SKM-1 (cell line): ENCODE results near the gene LIME1.

Source experiments
- DNase-seq: peaks from one replicate; lab custom pipeline; 2025; ENCODE audit not compliant: unreplicated experiment; lab: John Stamatoyannopoulos, UW

LIME1 gene

DNA sequence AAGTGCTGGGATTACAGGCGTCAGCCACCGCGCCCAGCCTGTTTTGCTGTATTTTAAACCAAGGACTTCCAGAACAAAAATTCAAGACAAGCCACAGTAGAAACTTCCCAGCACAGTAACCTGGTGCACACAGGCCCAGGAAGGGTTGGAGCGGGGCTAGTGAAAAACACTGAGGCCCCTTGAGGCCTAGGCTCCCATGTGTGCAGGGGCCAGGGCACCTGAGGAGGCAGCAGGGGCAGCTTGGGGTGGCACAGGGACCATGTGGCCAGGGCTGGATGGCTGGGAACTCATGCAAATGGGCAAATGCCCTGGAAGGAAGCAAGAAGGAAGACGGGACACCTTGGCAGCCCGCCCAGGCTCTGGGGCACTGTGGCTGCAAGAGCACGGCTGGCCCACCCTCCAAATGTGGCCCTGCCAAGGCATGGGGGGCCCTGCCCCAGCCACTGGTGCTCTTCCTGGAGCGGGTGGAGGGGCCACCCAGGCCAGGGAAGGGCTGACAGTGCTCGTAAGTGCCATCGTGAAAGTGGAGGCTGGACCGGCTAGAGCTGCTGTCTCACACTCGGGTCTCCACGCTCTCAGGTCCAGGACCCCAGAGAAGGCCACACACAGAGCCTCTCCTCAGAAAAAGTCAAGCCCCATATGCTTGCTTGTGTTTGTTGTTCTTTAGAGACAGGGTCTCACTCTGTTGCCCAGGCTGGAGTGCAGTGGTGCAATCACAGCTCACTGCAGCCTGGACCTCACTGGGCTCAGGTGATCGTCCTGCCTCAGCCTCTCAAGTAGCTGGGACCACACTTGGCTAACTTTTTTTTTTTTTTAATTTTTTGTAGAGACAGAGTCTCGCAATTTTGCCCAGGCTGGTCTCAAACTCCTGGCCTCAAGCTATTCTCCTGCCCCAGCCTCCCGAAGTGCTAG is 13.4 kb downstream of the LIME1 start:
- no peak for DNase-seq

DNA sequence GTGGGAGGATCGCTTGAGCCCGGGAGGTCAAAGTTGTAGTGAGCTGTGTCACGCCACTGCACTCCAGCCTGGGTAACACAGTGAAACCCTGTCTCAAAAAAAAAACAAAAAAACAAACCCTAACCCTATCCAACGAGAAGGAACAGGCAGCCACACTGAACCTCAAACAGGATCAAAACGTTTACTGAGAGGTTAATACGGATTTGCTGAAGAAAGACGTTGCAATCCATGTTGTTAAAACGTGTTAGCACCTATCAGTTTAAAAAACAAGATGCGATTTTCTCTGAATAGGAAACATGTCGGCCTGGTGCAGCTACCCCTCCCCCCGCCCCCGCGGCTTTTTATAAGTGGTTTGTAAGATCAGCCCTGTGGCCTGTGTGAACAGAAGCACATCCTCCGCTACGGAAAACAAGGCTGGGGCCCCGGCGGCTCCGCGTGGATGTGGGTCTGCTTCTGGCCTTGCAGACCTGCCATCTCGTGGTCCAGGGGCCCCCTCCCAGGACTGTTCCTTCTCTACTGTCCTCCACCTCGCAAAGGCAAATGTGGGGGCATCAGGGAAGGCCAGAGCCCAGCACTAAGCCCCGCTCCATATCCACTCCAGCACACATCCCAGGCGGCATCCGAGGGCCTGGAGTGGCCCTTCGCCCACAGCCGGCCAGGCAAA is 14.5 kb downstream of the LIME1 start:
- no peak for DNase-seq

DNA sequence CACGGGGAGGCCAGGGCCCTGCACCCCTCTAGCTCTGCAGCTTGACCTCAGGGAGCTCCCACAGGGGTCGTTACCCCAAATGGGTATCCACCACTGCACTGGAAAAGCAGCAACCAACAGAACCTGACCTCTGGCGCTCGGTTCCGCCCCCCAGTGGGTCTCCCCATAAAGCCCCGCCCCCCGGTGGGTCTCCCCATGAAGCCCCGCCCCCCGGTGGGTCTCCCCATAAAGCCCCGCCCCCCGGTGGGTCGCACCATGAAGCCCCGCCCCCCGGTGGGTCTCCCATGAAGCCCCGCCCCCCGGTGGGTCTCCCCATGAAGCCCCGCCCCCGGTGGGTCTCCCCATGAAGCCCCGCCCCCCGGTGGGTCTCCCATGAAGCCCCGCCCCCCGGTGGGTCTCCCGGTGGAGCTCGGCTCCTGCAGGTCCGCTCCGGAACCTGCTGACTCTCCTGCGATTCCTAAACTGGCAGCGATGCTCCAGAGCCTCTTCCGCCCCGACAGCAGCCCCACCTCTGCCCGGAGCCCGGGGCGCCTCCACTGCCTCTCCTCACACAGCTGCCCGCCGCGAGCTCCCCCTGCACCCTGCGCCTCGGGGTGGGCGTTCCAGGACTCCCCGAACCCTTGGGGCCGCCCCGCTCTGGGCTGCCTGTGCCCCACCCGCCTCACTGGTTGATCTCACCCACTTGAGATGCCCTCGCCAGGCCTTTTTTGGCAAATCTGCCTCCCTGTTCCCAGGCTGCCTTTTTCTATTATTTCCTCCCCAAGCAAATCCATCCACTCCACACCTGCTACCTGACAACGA is 15.2 kb downstream of the LIME1 start:
- DNase-seq: no peak

DNA sequence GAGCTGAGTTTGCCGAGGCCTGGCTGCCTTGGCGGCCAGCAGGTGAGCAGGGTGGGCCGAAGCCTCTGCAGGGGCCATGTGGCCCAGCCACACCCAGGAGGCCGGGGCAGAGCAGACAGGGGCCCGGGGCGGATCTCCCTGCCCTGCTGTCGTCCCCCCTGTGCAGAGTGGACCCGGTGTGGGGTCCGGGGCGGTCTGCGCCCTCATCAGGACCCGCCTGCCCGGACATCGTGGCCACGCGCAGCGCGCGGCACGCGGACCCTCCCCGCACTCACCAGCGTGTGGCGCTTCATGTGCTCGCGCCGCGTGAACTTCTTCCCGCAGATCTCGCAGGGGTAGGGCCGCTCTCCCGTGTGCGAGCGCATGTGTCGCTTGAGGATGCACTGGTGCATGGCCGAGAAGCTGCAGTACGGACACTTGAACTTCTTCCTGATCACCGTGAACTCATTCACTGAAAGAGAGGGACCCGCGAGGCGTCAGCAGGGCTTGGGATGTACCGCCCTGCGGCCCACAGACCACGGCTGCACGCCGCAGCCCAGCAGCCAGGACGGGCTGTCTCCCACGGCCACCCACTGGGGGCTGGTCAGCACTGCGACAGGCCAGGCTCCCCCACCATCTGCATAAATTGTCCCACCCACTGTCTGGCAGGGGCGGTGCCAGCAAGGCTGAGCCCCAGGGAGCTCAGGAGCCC is 16.1 kb downstream of the LIME1 start:
- DNase-seq: no peak

DNA sequence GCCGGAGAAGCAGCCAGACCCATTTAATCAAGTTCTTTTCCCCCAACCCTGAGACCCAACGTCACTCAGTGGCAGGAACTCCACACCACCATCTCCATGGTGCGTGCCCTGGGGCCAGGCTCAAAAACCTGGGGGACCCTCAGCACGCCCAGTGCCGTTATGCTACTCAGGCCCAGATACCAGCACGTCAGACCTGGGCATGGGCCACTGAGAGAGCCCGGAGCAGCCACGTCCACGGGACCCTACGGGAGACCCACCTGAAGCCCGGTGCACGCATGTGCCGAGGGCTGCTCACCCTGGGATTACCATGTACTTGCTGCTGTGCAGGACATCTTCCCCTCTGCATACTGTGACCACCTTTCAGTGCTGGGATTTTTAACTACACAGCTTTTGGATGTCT is 16.9 kb downstream of the LIME1 start:
- DNase-seq: no peak

DNA sequence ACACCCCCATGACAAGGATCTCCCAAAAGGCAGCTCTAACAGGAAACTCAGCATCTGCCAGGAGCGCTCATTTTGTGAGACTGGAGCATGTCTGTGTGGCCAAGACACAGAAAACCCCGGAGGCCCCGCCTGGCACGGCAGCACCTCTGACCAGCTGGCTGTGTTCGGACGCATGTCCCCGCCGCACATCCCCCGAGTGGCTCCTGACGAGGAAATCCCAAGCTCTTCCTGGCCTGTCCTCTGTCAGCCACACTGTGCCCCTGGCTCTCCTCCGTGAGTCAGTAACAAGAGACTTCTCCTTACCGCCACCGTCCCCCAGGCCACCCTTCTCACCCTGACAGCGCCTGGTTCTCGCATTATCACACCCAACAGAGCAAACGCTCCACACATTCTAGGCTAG is 17.5 kb downstream of the LIME1 start:
- no peak for DNase-seq

DNA sequence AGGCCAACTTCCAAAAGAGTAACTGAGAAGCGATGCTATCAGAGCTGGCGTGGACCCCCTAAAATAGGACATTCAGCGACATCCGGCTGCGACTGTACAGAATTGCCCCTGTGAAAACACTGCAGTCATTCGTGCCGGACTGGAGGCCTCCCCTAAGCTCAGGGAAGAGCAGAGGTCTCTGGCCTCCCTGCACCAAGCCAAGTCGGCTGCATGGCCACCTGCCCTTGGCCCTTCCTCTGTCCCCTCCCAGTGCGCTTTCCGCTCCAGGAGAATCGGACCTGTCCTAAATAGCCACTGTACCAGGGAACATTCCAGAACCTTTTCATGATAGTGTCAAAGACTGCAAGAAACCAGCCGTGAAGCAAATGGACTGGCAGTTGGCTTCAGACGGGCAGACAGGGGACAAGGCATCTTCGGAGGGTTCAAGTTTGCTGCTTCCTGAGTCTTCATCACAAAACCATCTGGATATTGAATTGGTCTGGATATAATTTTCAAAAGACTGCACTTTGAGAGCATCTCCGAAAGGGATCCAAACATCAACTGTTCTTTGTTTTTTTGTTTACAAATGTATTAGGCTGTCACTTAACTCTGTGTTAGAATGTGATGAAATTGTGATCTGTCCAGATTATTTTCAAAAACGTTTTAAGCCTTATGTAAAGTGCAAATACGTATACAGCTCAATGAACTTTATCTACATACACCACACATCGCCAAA is 19.6 kb downstream of the LIME1 start:
- DNase-seq: no peak

DNA sequence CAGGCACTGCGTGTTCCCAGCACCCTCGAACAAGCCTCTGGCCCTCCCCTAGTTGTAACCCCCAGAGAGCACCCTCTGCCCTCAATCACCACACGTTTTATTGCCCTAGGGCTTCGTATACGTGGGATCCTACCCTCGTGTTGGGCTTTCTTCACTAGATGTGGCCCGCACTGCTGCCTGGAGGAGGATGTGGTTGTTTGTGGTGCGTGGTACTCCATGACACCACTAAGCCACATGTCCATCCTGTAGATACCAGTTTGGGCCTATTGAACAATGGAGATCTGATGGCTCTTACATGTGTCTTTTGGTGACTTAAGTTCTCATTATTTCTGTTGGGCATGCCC is 20.2 kb downstream of the LIME1 start:
- DNase-seq: no peak

DNA sequence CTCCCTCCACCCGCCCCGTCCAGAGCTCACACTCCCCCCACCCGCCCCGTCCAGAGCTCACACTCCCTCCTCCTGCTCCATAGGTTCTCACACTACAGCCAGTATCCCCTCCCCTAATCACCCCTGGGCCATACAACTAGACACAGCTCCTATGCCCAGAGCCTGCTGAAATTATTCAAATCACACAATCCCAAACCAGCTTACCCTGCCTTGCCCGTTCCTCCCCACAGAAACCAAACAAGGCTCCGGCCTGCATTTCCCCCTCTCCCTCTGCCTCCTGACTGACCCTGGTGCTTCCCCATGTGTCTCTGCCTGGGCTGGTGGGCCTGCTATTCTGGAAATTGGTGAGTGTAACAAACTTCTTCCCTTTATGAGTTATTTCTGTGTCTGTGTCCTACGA is 21.7 kb downstream of the LIME1 start:
- DNase-seq: no peak

DNA sequence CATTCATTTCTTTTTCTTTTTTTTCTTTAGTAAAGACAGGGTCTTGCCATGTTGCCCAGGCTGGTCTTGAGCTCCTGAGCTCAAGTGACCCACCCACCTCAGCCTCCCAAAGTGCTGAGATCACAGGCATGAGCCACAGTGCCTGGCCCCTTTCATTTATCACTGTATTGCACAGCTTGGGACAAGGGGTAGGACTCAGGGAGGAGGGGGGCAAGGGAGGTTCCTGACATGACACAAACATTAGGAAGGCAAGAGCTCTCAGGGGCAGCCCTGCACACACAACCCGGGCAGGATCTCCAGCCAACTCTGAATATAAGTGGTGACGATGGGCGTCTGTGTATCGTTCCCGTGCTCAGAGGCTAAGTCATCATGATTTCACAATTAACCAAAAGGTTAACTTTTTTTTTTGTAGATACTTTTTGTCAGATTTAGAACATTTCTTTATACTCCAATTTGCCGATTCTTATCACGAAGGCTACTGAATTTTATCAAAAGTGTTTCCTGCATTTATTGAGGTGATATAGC is 23.0 kb downstream of the LIME1 start:
- DNase-seq: no peak

DNA sequence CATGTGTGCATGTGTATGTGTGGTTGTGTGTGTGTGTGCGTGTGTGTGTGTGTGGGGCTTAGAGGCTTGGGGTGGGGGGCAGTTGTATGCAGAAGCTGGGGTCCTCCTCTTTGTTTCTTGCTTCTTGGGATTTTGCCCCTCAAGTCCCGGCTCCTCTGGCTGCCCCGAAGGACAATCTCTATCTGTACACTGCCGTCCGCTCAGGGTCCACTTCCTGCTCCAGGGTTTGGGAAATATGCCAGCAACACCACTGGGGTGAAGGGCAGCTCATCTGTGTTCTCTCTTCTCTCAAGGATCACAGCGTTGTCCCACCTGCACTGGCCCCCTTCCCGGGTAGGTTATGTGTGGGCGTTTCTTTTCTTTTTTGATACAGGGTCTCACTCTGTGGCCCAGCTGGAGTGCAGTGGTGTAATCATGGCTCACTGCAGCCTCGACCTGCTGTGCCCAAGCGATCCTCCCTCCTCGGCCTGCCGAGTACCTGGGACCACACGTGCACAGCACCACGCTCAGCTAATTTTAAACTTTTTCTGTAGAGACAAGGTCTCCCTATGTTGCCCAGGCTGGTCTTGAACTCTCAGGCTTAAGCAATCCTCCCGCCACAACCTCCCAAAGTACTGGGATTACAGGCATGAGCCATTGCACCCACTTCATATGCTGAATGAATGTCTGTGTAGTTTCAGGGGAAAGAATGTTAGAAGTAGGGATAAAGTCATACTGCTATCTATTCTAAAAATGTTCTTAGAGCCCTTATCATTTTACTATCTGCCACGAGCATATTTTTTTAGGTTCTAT is 28.8 kb downstream of the LIME1 start:
- DNase-seq: no peak

DNA sequence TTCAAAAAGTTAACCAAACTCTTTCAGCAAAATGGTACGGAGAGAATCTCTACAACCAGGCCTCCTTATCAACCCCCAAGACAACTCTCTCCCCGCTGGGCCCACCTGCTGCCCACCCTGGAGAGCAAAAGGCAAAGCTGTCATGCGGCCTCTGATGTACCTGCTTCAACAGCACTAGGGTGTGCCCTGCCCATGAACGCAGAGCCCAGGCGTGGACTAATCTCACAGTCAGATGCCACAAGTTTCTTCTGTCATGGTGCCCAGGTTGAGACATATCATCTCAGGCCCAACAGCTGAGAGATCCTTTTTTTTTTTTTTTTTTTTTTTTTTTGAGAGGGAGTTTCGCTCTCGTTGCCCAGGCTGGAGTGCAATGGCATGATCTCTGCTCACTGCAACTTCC is 29.4 kb downstream of the LIME1 start:
- DNase-seq: no peak

DNA sequence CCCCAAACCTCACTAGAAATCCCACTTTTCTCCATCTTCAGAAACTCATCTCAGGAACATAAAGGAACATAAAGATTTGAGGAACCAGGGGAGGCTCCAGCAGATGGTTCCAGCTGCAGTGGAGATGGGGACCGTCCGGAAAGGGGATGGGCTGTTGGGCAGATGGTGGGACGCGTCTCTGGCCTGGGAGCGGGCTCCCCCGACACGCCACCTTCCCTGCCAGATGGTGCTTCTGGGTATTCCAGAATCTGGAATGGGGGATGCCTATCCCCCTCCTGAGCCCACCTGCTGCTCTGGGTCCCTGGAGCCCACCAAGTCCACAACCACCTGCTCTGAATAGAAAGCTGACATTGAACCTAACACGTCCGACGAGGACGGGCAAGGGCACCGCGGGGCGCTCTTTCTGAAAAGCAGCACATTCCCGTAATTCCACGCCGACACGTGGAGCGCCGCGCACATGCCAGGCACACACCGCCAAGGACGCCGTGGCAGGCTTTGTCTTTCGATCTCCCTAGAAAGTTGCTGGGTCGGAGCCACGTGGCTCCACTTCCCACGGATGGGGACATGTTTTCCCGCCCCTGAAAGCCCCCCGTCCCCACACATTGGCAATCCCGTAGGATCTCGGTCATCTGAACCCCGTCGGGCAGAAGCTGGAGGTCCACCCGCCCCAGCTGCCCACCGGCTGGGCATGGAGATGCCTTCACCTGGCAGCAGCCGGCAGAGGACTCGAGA is 30.4 kb downstream of the LIME1 start:
- no peak for DNase-seq

DNA sequence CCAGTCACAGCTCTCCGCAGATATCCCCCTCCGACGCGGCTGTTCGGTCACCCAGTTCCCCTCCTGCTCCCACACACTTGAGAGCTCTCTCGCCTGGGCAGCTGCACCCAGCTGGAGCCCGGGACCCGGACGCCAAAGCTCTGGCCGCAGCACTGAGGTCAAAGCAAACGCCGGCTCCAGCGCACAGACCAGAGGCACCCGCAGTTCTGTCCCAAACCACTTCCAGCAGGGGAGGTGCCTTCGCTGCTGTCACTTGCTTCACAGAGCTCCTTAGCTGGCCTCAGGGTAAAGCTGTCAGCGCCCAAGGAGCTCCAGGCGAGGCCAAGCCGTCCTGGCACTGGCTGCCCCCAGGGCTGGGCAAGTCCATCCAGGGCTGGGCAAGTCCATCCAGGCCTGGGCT is 31.0 kb downstream of the LIME1 start:
- DNase-seq: no peak

DNA sequence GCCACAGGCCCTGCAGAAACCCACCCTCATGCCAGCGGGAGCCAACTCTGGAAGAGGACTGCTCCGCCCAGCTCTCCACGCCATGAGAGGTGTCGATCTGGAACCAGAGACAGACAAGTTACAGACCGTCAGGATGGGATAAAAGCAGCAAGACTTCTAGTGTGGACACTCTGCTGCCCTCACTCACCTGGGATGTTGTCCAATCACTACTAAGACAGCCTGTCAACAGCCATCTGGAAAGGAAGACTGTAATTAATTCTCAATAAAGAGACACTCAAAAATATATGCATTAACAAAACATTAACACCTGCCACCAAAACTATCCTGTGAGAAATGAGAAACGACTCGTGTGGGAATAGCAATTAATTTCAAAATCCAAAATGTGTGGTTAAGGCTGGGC is 31.4 kb downstream of the LIME1 start:
- no peak for DNase-seq

DNA sequence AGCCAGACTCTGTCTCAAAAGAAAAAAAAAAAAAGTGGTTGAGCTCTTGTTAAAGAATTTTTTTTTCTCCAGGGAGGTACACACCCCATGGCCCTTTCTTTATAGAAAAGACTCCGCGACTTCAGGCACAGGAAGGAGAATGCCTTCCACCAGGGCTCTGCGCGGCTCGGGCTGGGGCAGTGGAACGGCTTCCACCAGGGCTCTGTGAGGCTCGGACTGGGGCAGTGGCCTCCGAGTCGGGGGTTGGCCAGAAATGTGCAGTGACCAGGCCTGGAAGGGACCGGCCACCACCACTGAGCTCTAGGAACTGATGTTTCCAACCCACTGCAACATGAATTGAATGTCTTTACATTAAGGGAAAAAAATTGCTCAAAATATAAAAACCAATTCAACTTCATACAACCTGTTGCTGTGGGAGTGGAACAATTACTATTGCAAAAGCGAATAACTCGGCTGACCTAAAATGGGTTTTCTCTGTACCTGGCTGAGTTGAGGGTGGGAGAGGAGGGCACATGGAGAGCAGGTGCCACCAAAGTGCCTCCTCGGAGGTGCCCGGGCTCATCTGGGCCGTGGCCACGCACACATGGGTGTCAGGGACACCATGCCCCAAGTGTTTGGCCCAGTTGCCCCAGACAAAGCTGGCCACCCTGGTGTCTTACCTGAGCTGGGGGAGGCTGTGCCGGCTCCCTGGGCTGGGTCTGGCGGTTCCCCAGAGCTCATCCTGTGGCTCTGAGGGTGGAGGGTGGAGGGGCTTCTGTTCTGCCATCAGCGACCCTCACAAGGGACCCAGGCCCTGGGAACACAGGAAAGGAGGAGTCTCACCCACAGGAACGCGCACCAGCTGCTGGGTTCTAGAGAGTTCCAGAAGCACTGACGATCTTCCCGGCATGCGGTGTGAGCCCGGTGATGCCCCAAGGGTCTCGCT is 32.4 kb downstream of the LIME1 start:
- no peak for DNase-seq

DNA sequence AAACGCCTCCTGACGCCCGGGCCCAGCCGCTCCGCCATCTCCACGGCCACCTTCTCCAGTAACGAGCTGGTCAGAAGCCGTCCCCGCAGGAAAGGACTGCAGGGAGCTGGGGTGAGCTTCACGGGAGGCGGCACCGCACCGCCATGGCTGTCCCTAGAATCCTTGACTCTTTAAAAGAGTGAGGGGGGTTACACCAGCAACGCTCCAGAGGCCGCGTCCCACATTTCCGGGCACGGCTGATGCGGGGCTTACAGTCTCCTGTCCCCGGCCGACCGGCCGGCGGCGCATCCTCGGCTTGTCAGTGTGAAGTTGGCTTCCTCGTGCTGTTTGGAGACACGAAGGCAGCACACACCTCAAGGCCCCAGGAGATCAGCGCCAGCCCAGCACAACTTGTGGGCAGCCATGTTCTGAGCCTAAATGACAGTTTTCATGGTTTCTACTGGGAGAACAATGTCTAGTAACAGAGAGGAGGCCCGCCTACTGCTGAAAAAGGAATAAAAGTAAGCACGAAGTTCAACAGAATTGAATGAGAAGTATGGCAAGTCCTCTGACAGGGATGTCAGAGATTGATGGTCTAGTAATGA is 33.5 kb downstream of the LIME1 start:
- DNase-seq: no peak
